RWPE2 (cell line): ENCODE data around the gene FXN.
"Not testable (repeated sequence)": the region's sequence is repeated elsewhere in the genome, so short reads cannot be mapped to it uniquely, and the experiment has no call there.

Source experiments
- ATAC-seq: fragments of 200-7000 bp; cut with Tn5 transposase; 3 replicates; pipeline ENCODE4 v1.9.1; 2021; ENCODE audit warnings: low read depth
- DNase-seq: peaks from one replicate; pipeline ENCODE4 v3.0.0-alpha.2; 2020; ENCODE audit warnings: low spot score
- H3K27ac ChIP-seq: fragments of 450-650 bp; 2 replicates; pipeline ENCODE4 v1.5.1; 2017; ENCODE audit warnings: mild to moderate bottlenecking; ENCODE audit not compliant: poor library complexity, severe bottlenecking
- H3K27me3 ChIP-seq: fragments of 250-450 bp; sonication (Bioruptor Pico); 2 replicates; pipeline ENCODE4 v1.5.1; 2021; ENCODE audit warnings: mild to moderate bottlenecking, moderate library complexity; ENCODE audit not compliant: insufficient read depth, poor library complexity, severe bottlenecking
- H3K36me3 ChIP-seq: fragments of 250-450 bp; sonication (Bioruptor Pico); 2 replicates; pipeline ENCODE4 v1.5.1; 2020; ENCODE audit warnings: low read depth, mild to moderate bottlenecking, moderate library complexity
- H3K4me1 ChIP-seq: fragments of 250-450 bp; sonication (Bioruptor Pico); 2 replicates; pipeline ENCODE4 v1.5.1; 2021; ENCODE audit warnings: mild to moderate bottlenecking, moderate library complexity; ENCODE audit not compliant: insufficient read depth, poor library complexity, severe bottlenecking
- H3K4me3 ChIP-seq: fragments of 250-450 bp; sonication (Bioruptor Pico); 2 replicates; pipeline ENCODE4 v1.5.1; 2021; ENCODE audit warnings: mild to moderate bottlenecking, moderate library complexity; ENCODE audit not compliant: severe bottlenecking
- H3K9me3 ChIP-seq: fragments of 250-450 bp; sonication (Bioruptor Pico); 2 replicates; pipeline ENCODE4 v1.5.1; 2021; ENCODE audit warnings: mild to moderate bottlenecking, moderate library complexity; ENCODE audit not compliant: severe bottlenecking
- TF ChIP-seq, protein P1 (sequence below): fragments of 450-650 bp; IDR thresholded peaks from one replicate; pipeline ENCODE4 v1.5.1; 2017; ENCODE audit warnings: mild to moderate bottlenecking, moderate library complexity; ENCODE audit not compliant: poor library complexity, severe bottlenecking

The FXN gene

DNA sequence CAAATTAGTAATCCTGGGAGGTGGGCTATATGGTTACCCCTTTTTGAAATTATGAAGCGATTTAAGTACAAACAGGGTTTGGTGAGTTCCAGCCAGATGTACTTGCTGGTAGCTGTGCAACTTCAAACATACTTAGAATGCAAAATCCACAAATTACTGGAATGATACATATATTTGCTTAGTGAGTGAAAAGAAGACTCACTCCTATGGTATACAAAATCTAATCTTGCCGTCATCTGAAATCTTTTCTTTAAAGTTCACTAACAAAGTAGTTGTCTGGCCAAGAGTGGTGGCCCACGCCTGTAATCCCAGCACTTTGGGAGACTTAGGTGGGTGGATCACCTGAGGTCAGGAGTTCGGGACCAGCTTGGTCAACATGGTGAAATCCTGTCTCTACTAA, 73.6 kb downstream of the FXN start:
- no peaks in the 10 kb centered on the region for H3K27me3 ChIP-seq
- peak; percentile 54 for ATAC-seq
- DNase-seq = no peak

DNA sequence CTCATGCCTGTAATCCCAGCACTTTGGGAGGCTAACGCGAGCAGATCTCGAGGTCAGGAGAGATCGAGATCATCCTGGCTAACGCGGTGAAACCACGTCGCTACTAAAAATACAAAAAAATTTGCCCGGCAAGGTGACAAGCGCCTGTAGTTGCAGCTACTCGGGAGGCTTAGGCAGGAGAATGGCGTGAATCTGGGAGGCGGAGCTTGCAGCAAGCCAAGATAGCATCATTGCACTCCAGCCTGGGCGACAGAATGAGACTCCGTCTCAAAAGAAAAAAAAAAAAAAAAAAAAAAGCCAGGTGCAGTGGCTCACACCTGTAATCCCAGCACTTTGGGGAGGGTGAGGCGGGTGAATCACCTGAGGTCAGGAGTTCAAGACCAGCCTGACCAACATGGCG, 77.1 kb downstream of the FXN start:
- not testable (repeated sequence) for H3K36me3 ChIP-seq

More for the DNA sequence above, 73.6 kb downstream of the FXN start:
- Histone ChIP-seq H3K36me3 (no peaks in the 10 kb centered on the region), H3K9me3 (no peaks in the 10 kb centered on the region), H3K4me3 (no peak overlapping the region), H3K27ac (peak overlapping the region; percentile 13), H3K4me1 (peaks cover 23% of the 10 kb centered on the region)
- TF ChIP-seq, protein P1, sequence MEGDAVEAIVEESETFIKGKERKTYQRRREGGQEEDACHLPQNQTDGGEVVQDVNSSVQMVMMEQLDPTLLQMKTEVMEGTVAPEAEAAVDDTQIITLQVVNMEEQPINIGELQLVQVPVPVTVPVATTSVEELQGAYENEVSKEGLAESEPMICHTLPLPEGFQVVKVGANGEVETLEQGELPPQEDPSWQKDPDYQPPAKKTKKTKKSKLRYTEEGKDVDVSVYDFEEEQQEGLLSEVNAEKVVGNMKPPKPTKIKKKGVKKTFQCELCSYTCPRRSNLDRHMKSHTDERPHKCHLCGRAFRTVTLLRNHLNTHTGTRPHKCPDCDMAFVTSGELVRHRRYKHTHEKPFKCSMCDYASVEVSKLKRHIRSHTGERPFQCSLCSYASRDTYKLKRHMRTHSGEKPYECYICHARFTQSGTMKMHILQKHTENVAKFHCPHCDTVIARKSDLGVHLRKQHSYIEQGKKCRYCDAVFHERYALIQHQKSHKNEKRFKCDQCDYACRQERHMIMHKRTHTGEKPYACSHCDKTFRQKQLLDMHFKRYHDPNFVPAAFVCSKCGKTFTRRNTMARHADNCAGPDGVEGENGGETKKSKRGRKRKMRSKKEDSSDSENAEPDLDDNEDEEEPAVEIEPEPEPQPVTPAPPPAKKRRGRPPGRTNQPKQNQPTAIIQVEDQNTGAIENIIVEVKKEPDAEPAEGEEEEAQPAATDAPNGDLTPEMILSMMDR = no peak

DNA sequence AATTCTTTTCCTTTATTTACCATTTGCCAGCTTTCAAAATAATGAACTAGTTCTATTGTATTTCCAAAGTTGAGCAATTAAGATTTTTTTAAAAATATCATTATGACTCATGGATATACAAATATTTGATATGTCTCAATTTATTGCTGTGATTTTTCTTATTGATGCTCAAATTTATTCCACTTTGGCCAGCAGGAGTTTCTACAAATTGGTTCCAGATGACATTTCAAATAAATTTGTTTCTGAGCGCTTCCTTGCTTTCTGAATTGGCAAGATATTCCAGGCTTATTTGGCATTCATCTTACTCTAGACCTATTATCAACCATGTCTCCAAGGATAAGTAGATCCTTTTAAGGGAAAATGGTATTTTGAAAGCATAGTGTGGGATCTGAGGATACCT, 80.1 kb downstream of the FXN start:
- H3K27me3 ChIP-seq = no peaks in the 10 kb centered on the region
- H3K36me3 ChIP-seq = no peaks in the 10 kb centered on the region
- no peaks in the 10 kb centered on the region for H3K9me3 ChIP-seq
- no peak overlapping the region for H3K4me3 ChIP-seq
- ATAC-seq (0 out of 3 replicates have a peak, but pooled peaks have one; percentile 18), DNase-seq (no peak)
- H3K27ac ChIP-seq = peak overlapping the region; percentile 5
- H3K4me1 ChIP-seq = peaks cover 16% of the 10 kb centered on the region
- TF ChIP-seq, protein P1 = no peak

More for the DNA sequence above, 77.1 kb downstream of the FXN start:
- not testable (repeated sequence) for H3K4me3 ChIP-seq, H3K4me1 ChIP-seq, ATAC-seq, DNase-seq, H3K9me3 ChIP-seq, H3K27me3 ChIP-seq, H3K27ac ChIP-seq

DNA sequence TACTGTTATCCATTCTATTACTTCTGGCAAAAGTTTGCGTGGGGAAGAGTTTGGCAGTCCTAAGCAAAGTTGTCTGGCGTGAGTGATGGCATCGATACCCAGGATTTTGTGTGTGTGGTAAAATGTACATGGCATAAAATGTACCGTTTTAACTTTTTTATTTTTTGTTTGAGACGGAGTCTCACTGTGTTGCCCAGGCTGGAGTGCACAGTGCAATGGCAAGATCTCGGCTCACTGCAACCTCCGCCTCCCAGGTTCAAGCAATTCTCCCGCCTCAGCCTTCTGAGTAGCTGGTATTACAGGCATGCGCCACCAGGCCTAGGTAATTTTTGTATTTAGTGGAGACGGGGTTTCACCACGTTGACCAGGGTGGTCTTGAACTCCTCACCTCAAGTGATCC, 83.1 kb downstream of the FXN start:
- Histone ChIP-seq H3K4me3 (no peak overlapping the region), H3K4me1 (peaks cover 16% of the 10 kb centered on the region), H3K27ac (peak overlapping the region; percentile 16), H3K36me3 (no peaks in the 10 kb centered on the region), H3K27me3 (no peaks in the 10 kb centered on the region), H3K9me3 (no peaks in the 10 kb centered on the region)
- ATAC-seq (no peak), DNase-seq (no peak)
- TF ChIP-seq, protein P1 = no peak

DNA sequence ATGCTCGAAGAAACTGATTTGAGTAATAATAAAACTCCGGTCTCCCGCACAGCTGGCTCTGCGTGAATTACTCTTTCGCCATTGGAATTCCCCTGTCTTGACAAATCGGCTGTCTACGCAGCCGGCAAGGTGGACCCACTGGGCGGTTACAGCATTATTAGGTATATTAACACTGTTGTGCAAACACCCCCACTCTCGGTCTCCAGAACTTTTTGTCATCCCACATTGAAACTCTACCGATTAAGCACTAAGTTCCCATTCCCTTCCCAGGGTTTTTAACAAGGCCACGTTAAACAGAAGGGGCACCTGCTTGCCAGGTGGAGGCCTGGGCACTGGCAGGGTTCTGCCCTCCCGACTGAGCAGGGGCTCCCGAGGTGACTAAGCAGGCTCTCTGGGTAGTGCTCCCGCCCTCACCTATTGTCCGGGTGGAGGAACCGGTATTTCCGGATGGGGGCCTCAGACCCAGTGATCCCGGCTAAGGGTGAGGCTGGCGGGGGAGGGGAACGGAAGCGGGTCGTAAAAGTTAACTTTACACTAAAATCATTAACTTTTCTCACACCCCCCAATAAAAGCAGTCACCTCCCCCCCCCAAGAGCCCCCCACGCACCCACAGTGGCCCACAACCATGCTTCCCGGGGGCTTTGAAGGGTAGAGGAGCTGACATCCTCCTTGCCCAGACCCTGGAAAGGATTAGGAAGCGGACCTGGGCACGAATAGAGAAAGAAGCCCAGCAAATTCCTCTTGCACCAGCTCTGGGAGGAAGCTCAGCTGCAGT, 85.0 kb downstream of the FXN start:
- peak; percentile 82 for ATAC-seq
- H3K4me1 ChIP-seq = peaks cover 13% of the 10 kb centered on the region
- DNase-seq = peak; percentile 96
- peak overlapping the region; percentile 75 for H3K4me3 ChIP-seq
- H3K27ac ChIP-seq = peak overlapping the region; percentile 95
- TF ChIP-seq, protein P1 = no peak
- no peaks in the 10 kb centered on the region for H3K9me3 ChIP-seq
- no peaks in the 10 kb centered on the region for H3K27me3 ChIP-seq
- H3K36me3 ChIP-seq = no peaks in the 10 kb centered on the region
